H9 (cell line): Measurements from ENCODE around the gene TPSAB1. TPM values are rescaled to one million over a fixed set of nuclear protein-coding genes. Genes with fewer than 3 reads are reported as not detected.

ENCODE experiments used
- DNase-seq: peaks from one replicate; pipeline ENCODE4 v3.0.0-alpha.2; 2017
- H2AFZ ChIP-seq: one replicate; pipeline ENCODE4 v1.6.1; 2013; ENCODE audit warnings: mild to moderate bottlenecking, low read length, control low read depth, moderate library complexity
- H2AK5ac ChIP-seq: 2 replicates; pipeline ENCODE4 v1.6.1; 2013; ENCODE audit warnings: low read length, control low read depth, mixed read lengths; ENCODE audit not compliant: insufficient read length
- H2BK120ac ChIP-seq: one replicate; pipeline ENCODE4 v1.6.1; 2013; ENCODE audit warnings: low read depth, mild to moderate bottlenecking, low read length, control low read depth, inconsistent platforms; ENCODE audit not compliant: poor library complexity, severe bottlenecking
- H2BK12ac ChIP-seq: 2 replicates; pipeline ENCODE4 v1.6.1; 2013; ENCODE audit warnings: low read length, control low read depth, mixed read lengths, low read depth; ENCODE audit not compliant: insufficient read length
- H2BK15ac ChIP-seq: 2 replicates; pipeline ENCODE4 v1.6.1; 2013; ENCODE audit warnings: low read depth, low read length, control low read depth
- H2BK20ac ChIP-seq: one replicate; pipeline ENCODE4 v1.6.1; 2013; ENCODE audit warnings: low read depth, mild to moderate bottlenecking, low read length, control low read depth, inconsistent platforms; ENCODE audit not compliant: poor library complexity, severe bottlenecking
- H2BK5ac ChIP-seq: 2 replicates; pipeline ENCODE4 v1.6.1; 2013; ENCODE audit warnings: low read length, control low read depth, mixed read lengths; ENCODE audit not compliant: insufficient read length
- H3K14ac ChIP-seq: 2 replicates; pipeline ENCODE4 v1.6.1; 2013; ENCODE audit warnings: low read length, control low read depth; ENCODE audit not compliant: insufficient read depth
- H3K18ac ChIP-seq: 2 replicates; pipeline ENCODE4 v1.6.1; 2013; ENCODE audit warnings: low read depth, mild to moderate bottlenecking, mixed read lengths, low read length, control low read depth; ENCODE audit not compliant: insufficient read length
- H3K23ac ChIP-seq: 2 replicates; pipeline ENCODE4 v1.6.1; 2013; ENCODE audit warnings: low read length, control low read depth, mixed read lengths, low read depth; ENCODE audit not compliant: insufficient read length
- H3K23me2 ChIP-seq: 2 replicates; pipeline ENCODE4 v1.6.1; 2013; ENCODE audit warnings: low read depth, mild to moderate bottlenecking, mixed read lengths, low read length, control low read depth; ENCODE audit not compliant: insufficient read length, poor library complexity, severe bottlenecking
- H3K27ac ChIP-seq: 2 replicates; pipeline ENCODE4 v1.5.1; 2013; ENCODE audit warnings: low read length, control low read depth, mixed read lengths, low read depth; ENCODE audit not compliant: insufficient read length
- H3K27me3 ChIP-seq: 2 replicates; pipeline ENCODE4 v1.6.1; 2013; ENCODE audit warnings: low read length, control low read depth, inconsistent platforms; ENCODE audit not compliant: insufficient read depth
- H3K4ac ChIP-seq: 2 replicates; pipeline ENCODE4 v1.6.1; 2013; ENCODE audit warnings: low read depth, mild to moderate bottlenecking, control low read depth, inconsistent platforms, low read length, moderate library complexity
- H3K4me1 ChIP-seq: 2 replicates; pipeline ENCODE4 v1.6.1; 2013; ENCODE audit warnings: low read length, control low read depth, inconsistent platforms; ENCODE audit not compliant: insufficient read depth
- H3K4me2 ChIP-seq: 2 replicates; pipeline ENCODE4 v1.6.1; 2013; ENCODE audit warnings: low read length, control low read depth, mixed read lengths; ENCODE audit not compliant: insufficient read length, insufficient read depth
- H3K56ac ChIP-seq: 2 replicates; pipeline ENCODE4 v1.6.1; 2013; ENCODE audit warnings: low read depth, mild to moderate bottlenecking, mixed read lengths, low read length, control low read depth; ENCODE audit not compliant: insufficient read length
- H3K79me1 ChIP-seq: 2 replicates; pipeline ENCODE4 v1.6.1; 2013; ENCODE audit warnings: low read depth, mild to moderate bottlenecking, moderate library complexity, low read length, control low read depth, inconsistent platforms; ENCODE audit not compliant: insufficient read depth, poor library complexity, severe bottlenecking
- H3K79me2 ChIP-seq: 2 replicates; pipeline ENCODE4 v1.6.1; 2013; ENCODE audit warnings: low read length, control low read depth, inconsistent platforms; ENCODE audit not compliant: insufficient read depth
- H3K9ac ChIP-seq: 2 replicates; pipeline ENCODE4 v1.6.1; 2013; ENCODE audit warnings: low read length, control low read depth, mixed read lengths; ENCODE audit not compliant: insufficient read length; ENCODE audit errors: extremely low read depth
- H3K9me3 ChIP-seq: one replicate; pipeline ENCODE4 v1.6.1; 2013; ENCODE audit warnings: low read depth, low read length, inconsistent platforms; ENCODE audit not compliant: control insufficient read depth
- H3T11ph ChIP-seq: one replicate; pipeline ENCODE4 v1.6.1; 2013; ENCODE audit warnings: mild to moderate bottlenecking, low read length, control low read depth, inconsistent platforms
- H4K20me1 ChIP-seq: one replicate; pipeline ENCODE4 v1.6.1; 2013; ENCODE audit not compliant: control insufficient read depth, insufficient read length, insufficient read depth
- H4K5ac ChIP-seq: 2 replicates; pipeline ENCODE4 v1.6.1; 2013; ENCODE audit warnings: low read depth, mild to moderate bottlenecking, mixed read lengths, low read length, control low read depth; ENCODE audit not compliant: insufficient read length
- H4K8ac ChIP-seq: replicated peaks from 2 replicates; pipeline ENCODE4 v1.6.1; 2013; ENCODE audit warnings: low read length, control low read depth, mixed read lengths, low read depth; ENCODE audit not compliant: insufficient read length
- H4K91ac ChIP-seq: 2 replicates; pipeline ENCODE4 v1.6.1; 2013; ENCODE audit warnings: low read depth, mild to moderate bottlenecking, moderate library complexity, mixed read lengths, low read length, control low read depth; ENCODE audit not compliant: insufficient read length
- H3K27ac Mint-ChIP-seq, 3 experiments: 2 replicates in 2 of 3; 3 replicates in 1 of 3; pipeline ENCODE4 v1.8.0; 2020 to 2021; ENCODE audit warnings: mixed read lengths in 3 of 3, mild to moderate bottlenecking in 1 of 3, moderate library complexity in 1 of 3
- H3K27me3 Mint-ChIP-seq: 2 replicates; pipeline ENCODE4 v1.8.0; 2021; ENCODE audit warnings: low read depth, mild to moderate bottlenecking, moderate library complexity, mixed read lengths
- H3K36me3 Mint-ChIP-seq, 3 experiments: 2 replicates in 2 of 3; 3 replicates in 1 of 3; pipeline ENCODE4 v1.8.0; 2020 to 2021; ENCODE audit warnings: low read depth in 3 of 3, mixed read lengths in 3 of 3; ENCODE audit not compliant: insufficient read depth in 1 of 3
- H3K4me1 Mint-ChIP-seq, 2 experiments: 2 replicates each; pipeline ENCODE4 v1.8.0; 2020; ENCODE audit warnings: mixed read lengths in 2 of 2
- H3K4me3 Mint-ChIP-seq, 2 experiments: 2 replicates in 1 of 2; 3 replicates in 1 of 2; pipeline ENCODE4 v1.8.0; 2020 to 2021; ENCODE audit warnings: mild to moderate bottlenecking in 2 of 2, mixed read lengths in 2 of 2, moderate library complexity in 1 of 2
- H3K9me3 Mint-ChIP-seq, 2 experiments: 2 replicates in 1 of 2; 3 replicates in 1 of 2; pipeline ENCODE4 v1.8.0; 2020; ENCODE audit warnings: mild to moderate bottlenecking in 2 of 2, mixed read lengths in 2 of 2, moderate library complexity in 1 of 2
- WGBS: extraction: QIAGEN DNeasy Blood & Tissue Kit; methylation state at CpG from one replicate; pipeline ENCODE4 v1.1.7; 2013; ENCODE audit warnings: missing lambda C conversion rate, low lambda C conversion rate, mixed read lengths; ENCODE audit not compliant: insufficient read length; ENCODE audit errors: extremely low coverage; 5-methylcytosine and 5-hydroxymethylcytosine counted together
- total RNA-seq: library from RNA; stranded (reverse); gene quantifications from 2 replicates; pipeline ENCODE4 v1.2.1, GENCODE V29; 2021
- TF ChIP-seq, protein P1 (sequence below): fragments of 200-600 bp; sonication (generic); conservative IDR thresholded peaks from 3 replicates; pipeline ENCODE4 v1.8.0; 2021; ENCODE audit warnings: antibody characterized with exemption, mild to moderate bottlenecking

The TPSAB1 gene
- total RNA-seq, 1 experiment from 2014 or later, result not detected

DNA sequence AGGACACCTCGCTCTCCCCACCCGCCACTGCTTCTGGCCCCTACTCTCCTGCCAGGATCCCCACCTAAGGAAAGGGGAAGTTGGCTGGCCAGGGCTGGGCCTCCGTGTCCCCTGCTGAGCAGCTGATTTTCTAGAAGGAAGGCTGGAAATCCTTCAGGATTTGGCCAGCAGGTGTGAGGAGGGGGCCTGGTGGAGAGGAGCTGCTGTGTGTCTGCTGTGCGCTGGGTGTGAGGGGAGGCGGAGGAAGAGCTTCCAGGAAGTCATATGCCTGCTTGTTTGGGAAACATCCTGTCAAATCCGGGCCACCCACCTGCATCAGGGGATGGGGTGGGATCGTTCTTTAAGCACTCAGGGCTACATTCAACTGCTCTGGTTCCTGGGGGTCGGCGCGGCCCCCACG lies 44.0 kb upstream of the TPSAB1 start:
- no peak overlapping the region for H4K5ac ChIP-seq
- H3K56ac ChIP-seq, result no peak overlapping the region

More for the DNA sequence above, 44.0 kb upstream of the TPSAB1 start:
- peak overlapping the region in 1 of 3 experiments; percentile 76; a peak in 1 of 7 replicates for H3K27ac Mint-ChIP-seq
- Histone ChIP-seq H2BK15ac (no peak overlapping the region), H3K9ac (no peak overlapping the region), H3K18ac (no peak overlapping the region), H2AK5ac (no peak overlapping the region), H4K20me1 (peaks cover 2% of the 10 kb centered on the region), H3K14ac (no peak overlapping the region), H3K79me2 (no peaks in the 10 kb centered on the region), H2BK120ac (no peak overlapping the region), H2BK5ac (no peak overlapping the region), H2AFZ (no peak overlapping the region), H3K27ac (no peak overlapping the region), H3K27me3 (no peaks in the 10 kb centered on the region), H3K4me1 (no peaks in the 10 kb centered on the region), H3T11ph (no peak overlapping the region), H4K91ac (no peak overlapping the region), H2BK12ac (no peak overlapping the region), H3K23ac (no peak overlapping the region), H3K79me1 (no peaks in the 10 kb centered on the region), H3K9me3 (no peaks in the 10 kb centered on the region), H3K4ac (no peak overlapping the region), H2BK20ac (no peak overlapping the region), H3K4me2 (no peak overlapping the region), H3K23me2 (peaks cover 2% of the 10 kb centered on the region), H4K8ac (no peak overlapping the region)
- H3K4me3 Mint-ChIP-seq, result peak overlapping the region in 1 of 2 experiments; percentile 18; a peak in 1 of 5 replicates
- TF ChIP-seq, protein P1, sequence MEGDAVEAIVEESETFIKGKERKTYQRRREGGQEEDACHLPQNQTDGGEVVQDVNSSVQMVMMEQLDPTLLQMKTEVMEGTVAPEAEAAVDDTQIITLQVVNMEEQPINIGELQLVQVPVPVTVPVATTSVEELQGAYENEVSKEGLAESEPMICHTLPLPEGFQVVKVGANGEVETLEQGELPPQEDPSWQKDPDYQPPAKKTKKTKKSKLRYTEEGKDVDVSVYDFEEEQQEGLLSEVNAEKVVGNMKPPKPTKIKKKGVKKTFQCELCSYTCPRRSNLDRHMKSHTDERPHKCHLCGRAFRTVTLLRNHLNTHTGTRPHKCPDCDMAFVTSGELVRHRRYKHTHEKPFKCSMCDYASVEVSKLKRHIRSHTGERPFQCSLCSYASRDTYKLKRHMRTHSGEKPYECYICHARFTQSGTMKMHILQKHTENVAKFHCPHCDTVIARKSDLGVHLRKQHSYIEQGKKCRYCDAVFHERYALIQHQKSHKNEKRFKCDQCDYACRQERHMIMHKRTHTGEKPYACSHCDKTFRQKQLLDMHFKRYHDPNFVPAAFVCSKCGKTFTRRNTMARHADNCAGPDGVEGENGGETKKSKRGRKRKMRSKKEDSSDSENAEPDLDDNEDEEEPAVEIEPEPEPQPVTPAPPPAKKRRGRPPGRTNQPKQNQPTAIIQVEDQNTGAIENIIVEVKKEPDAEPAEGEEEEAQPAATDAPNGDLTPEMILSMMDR, result no peak
- peaks cover 0 to 9% (median 6%) of the 10 kb centered on the region in 3 experiments; a peak in 6 of 7 replicates for H3K36me3 Mint-ChIP-seq
- H3K4me1 Mint-ChIP-seq, result peaks cover 4 to 15% of the 10 kb centered on the region in 2 experiments; a peak in 3 of 4 replicates
- no peaks in the 10 kb centered on the region for H3K27me3 Mint-ChIP-seq
- no peak for DNase-seq
- no peaks in the 10 kb centered on the region for H3K9me3 Mint-ChIP-seq
- no CpG with 5 or more reads among the region's 11 CpGs for WGBS
